Peyer's patch (tissue), 4 donors: ENCODE data around the gene RPSA.

Experiments used
- POLR2A ChIP-seq, 2 donors: fragments of 450-650 bp; IDR thresholded peaks; one replicate each; pipeline ENCODE4 v1.5.1; 2017; ENCODE audit warnings: antibody characterized with exemption in 2 of 2, mild to moderate bottlenecking in 2 of 2, moderate library complexity in 2 of 2
- TF ChIP-seq, protein P1 (sequence below), 6 experiments: fragments of 450-650 bp in 4 of 6; fragments of 200-600 bp in 2 of 6; sonication (generic) in 1 of 6; IDR thresholded peaks; one replicate each; pipeline ENCODE4 v1.5.1; 2017 to 2019; ENCODE audit warnings: antibody characterized with exemption in 6 of 6, mild to moderate bottlenecking in 3 of 6, moderate library complexity in 1 of 6

DNA sequence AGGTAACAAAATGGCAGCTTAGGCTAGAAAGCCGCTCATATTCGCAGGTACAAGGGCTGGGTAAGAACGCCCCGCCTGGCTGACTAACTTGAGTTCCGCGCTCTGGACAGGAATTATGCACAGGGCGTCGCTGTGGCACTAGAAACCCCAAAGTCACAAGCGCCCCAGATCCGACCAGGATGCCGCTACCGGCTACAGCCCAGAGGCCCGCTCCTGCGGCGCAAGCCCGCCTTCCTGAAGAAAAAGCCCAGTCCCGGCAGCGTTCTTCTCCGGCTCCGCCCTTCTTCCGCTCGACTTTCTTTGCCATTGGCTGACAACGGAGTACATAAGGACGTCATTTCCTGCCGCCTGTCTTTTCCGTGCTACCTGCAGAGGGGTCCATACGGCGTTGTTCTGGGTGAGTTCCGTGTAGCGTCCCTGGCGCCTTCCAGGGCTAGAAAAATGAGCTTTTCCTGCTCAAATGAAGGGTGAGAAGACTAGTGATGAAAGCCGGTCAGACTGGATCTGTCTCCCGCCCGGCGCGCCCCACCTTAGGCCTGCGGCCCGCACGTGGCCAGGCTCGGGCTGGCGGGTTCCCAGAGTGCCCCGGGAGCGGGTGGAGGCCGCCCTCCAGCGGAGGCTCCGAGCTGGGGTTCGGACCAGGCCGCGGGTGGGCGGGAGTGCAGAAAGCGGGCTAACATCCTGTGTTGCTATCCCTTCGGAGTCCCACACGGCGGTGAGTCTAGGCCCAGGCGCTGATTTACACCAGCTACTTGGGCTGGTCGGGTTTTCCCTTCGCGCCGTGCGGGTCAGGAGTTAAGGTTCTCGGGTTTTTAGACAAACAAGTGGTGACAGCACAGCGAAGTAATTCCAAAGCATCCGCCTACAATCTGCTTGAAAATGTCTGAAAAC lies at the start of gene RPSA:
- peak; percentile 93 to 96 for TF ChIP-seq POLR2A (IDR thresholded peaks at IDR 0.05)
- TF ChIP-seq, protein P1, sequence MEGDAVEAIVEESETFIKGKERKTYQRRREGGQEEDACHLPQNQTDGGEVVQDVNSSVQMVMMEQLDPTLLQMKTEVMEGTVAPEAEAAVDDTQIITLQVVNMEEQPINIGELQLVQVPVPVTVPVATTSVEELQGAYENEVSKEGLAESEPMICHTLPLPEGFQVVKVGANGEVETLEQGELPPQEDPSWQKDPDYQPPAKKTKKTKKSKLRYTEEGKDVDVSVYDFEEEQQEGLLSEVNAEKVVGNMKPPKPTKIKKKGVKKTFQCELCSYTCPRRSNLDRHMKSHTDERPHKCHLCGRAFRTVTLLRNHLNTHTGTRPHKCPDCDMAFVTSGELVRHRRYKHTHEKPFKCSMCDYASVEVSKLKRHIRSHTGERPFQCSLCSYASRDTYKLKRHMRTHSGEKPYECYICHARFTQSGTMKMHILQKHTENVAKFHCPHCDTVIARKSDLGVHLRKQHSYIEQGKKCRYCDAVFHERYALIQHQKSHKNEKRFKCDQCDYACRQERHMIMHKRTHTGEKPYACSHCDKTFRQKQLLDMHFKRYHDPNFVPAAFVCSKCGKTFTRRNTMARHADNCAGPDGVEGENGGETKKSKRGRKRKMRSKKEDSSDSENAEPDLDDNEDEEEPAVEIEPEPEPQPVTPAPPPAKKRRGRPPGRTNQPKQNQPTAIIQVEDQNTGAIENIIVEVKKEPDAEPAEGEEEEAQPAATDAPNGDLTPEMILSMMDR (IDR thresholded peaks at IDR 0.05): peak; percentile 4 to 45 (median 24)
